Measurements from ENCODE around the gene EFCAB6.

Gene EFCAB6

GRCh38 chr22:43636086-43636485, 176.0 kb downstream of the EFCAB6 start:
- no peak for DNase-seq

- no peak for DNase-seq
Observed at GRCh38 chr22:43635101-43635500, 177.0 kb downstream of the EFCAB6 start.

- DNase-seq: no peak
Observed at GRCh38 chr22:43634316-43634715, 177.8 kb downstream of the EFCAB6 start.

GRCh38 chr22:43633631-43634285, 178.3 kb downstream of the EFCAB6 start:
- no peak for DNase-seq

GRCh38 chr22:43631846-43632245, 180.3 kb downstream of the EFCAB6 start:
- DNase-seq: no peak

- DNase-seq: no peak
Observed at GRCh38 chr22:43631201-43631600, 180.9 kb downstream of the EFCAB6 start.

GRCh38 chr22:43630451-43630850, 181.7 kb downstream of the EFCAB6 start:
- no peak for DNase-seq

- DNase-seq: no peak
Observed at GRCh38 chr22:43628250-43628649, 183.9 kb downstream of the EFCAB6 start.

- peak in 1 of 14 donors; percentile 0 for DNase-seq
Observed at GRCh38 chr22:43627485-43628213, 184.5 kb downstream of the EFCAB6 start.

- DNase-seq: no peak
Observed at GRCh38 chr22:43625242-43625641, 186.9 kb downstream of the EFCAB6 start.

GRCh38 chr22:43624144-43624998, 187.7 kb downstream of the EFCAB6 start:
- no peak for DNase-seq

- no peak for DNase-seq
Observed at GRCh38 chr22:43622886-43623285, 189.2 kb downstream of the EFCAB6 start.

GRCh38 chr22:43620197-43620596, 191.9 kb downstream of the EFCAB6 start:
- no peak for DNase-seq

- no peak for DNase-seq
Observed at GRCh38 chr22:43618517-43618916, 193.6 kb downstream of the EFCAB6 start.

GRCh38 chr22:43616645-43617044, 195.5 kb downstream of the EFCAB6 start:
- DNase-seq: no peak

GRCh38 chr22:43600265-43600664, 211.8 kb downstream of the EFCAB6 start:
- no peak for DNase-seq

GRCh38 chr22:43592476-43592875, 219.6 kb downstream of the EFCAB6 start:
- DNase-seq: no peak

GRCh38 chr22:43591380-43591779, 220.7 kb downstream of the EFCAB6 start:
- no peak for DNase-seq

GRCh38 chr22:43587574-43587973, 224.5 kb downstream of the EFCAB6 start:
- DNase-seq: no peak

- DNase-seq: no peak
Observed at GRCh38 chr22:43583501-43583900, 228.6 kb downstream of the EFCAB6 start.

GRCh38 chr22:43582394-43582793, 229.7 kb downstream of the EFCAB6 start:
- no peak for DNase-seq

- no peak for DNase-seq
Observed at GRCh38 chr22:43580271-43580750, 231.8 kb downstream of the EFCAB6 start.

GRCh38 chr22:43574738-43575137, 237.4 kb downstream of the EFCAB6 start:
- DNase-seq: no peak
